Keratinocyte (primary cell): ENCODE results near the gene MSRB2. TPM values are rescaled to one million over a fixed set of nuclear protein-coding genes. Genes with fewer than 3 reads are reported as not detected.
"Not testable (repeated sequence)": the region's sequence is repeated elsewhere in the genome, so short reads cannot be mapped to it uniquely, and the experiment has no call there.

Experiments used
- DNase-seq: peaks from one replicate; pipeline ENCODE4 v3.0.0-alpha.2; 2011; ENCODE audit warnings: low read depth, missing footprints, low spot score
- FAIRE-seq: peaks from 2 replicates; lab custom pipeline; 2011; peaks lifted over from hg19 to GRCh38; lab: Jason Lieb, UNC
- H2AFZ ChIP-seq: 2 replicates; pipeline ENCODE4 v1.6.0; 2012; ENCODE audit warnings: low read length, control low read depth, inconsistent platforms; ENCODE audit not compliant: control insufficient read depth
- H3K27ac ChIP-seq: 2 replicates; pipeline ENCODE4 v1.5.1; 2011; ENCODE audit warnings: low read length; ENCODE audit not compliant: control insufficient read depth, insufficient read depth
- H3K27me3 ChIP-seq: 3 replicates; pipeline ENCODE4 v1.6.0; 2011; ENCODE audit warnings: low read length; ENCODE audit not compliant: control insufficient read depth, insufficient read depth; ENCODE audit errors: extremely low read depth
- H3K36me3 ChIP-seq, 2 experiments: 2 replicates in 1 of 2; 3 replicates in 1 of 2; pipeline ENCODE4 v1.5.1; 2011; ENCODE audit warnings: low read length in 2 of 2, mild to moderate bottlenecking in 1 of 2; ENCODE audit not compliant: control insufficient read depth in 2 of 2, insufficient read depth in 2 of 2; ENCODE audit errors: extremely low read depth in 1 of 2
- H3K4me1 ChIP-seq: 3 replicates; pipeline ENCODE4 v1.5.1; 2011; ENCODE audit warnings: low read length; ENCODE audit not compliant: control insufficient read depth, insufficient read depth; ENCODE audit errors: extremely low read depth
- H3K4me2 ChIP-seq: 3 replicates; pipeline ENCODE4 v1.6.0; 2011; ENCODE audit warnings: low read depth, low read length; ENCODE audit not compliant: control insufficient read depth, insufficient read depth; ENCODE audit errors: extremely low read depth
- H3K4me3 ChIP-seq, 3 experiments: fragments of 200-600 bp in 1 of 3; sonication (generic) in 1 of 3; 2 replicates in 2 of 3; 3 replicates in 1 of 3; pipeline ENCODE4 v1.5.1; 2011 to 2016; ENCODE audit warnings: low read length in 3 of 3, mild to moderate bottlenecking in 3 of 3, control low read depth in 2 of 3, inconsistent platforms in 1 of 3, low read depth in 1 of 3, mixed read lengths in 1 of 3, mixed run types in 1 of 3, moderate library complexity in 1 of 3; ENCODE audit not compliant: control insufficient read depth in 2 of 3, insufficient read depth in 2 of 3; ENCODE audit errors: extremely low read depth in 1 of 3
- H3K79me2 ChIP-seq: 2 replicates; pipeline ENCODE4 v1.6.0; 2012; ENCODE audit warnings: low read length; ENCODE audit not compliant: control insufficient read depth, insufficient read depth
- H3K9ac ChIP-seq: 3 replicates; pipeline ENCODE4 v1.6.0; 2011; ENCODE audit warnings: low read length; ENCODE audit not compliant: control insufficient read depth, insufficient read depth; ENCODE audit errors: extremely low read depth
- H3K9me1 ChIP-seq: 3 replicates; pipeline ENCODE4 v1.6.0; 2011; ENCODE audit warnings: low read length; ENCODE audit not compliant: control insufficient read depth, insufficient read depth; ENCODE audit errors: extremely low read depth
- H3K9me3 ChIP-seq: 2 replicates; pipeline ENCODE4 v1.5.1; 2012; ENCODE audit warnings: low read depth, low read length; ENCODE audit not compliant: control insufficient read depth
- H4K20me1 ChIP-seq: 3 replicates; pipeline ENCODE4 v1.6.0; 2011; ENCODE audit warnings: low read length; ENCODE audit not compliant: control insufficient read depth, insufficient read depth; ENCODE audit errors: extremely low read depth
- CTCF ChIP-seq, 3 experiments: IDR thresholded peaks in 1 of 3; conservative IDR thresholded peaks in 1 of 3; optimal IDR thresholded peaks in 1 of 3; 2 replicates in 2 of 3; 3 replicates in 1 of 3; pipeline versions ENCODE3 to v1.5.1; 2011; ENCODE audit warnings: low read length in 3 of 3, mild to moderate bottlenecking in 3 of 3, moderate library complexity in 2 of 3, control low read depth in 1 of 3, inconsistent platforms in 1 of 3; ENCODE audit not compliant: insufficient read depth in 2 of 3; ENCODE audit errors: extremely low read depth in 1 of 3
- EZH2 ChIP-seq: IDR thresholded peaks from one replicate; pipeline ENCODE4 v1.6.1; 2012; ENCODE audit warnings: inconsistent platforms, mild to moderate bottlenecking, low read length, moderate library complexity
- dilution Hi-C: fragments of 300-500 bp; cut with MboI; formaldehyde crosslinking; loops from one replicate; pipeline ENCODE4 v1.7.0; 2020; ENCODE audit warnings: low sequenced_read_pairs; ENCODE audit not compliant: extremely low pct_ligation_motif_present
- polyA plus RNA-seq, 5 experiments: library from polyadenylated mRNA; depleted of rRNA in 3 of 5; stranded (reverse) in 3 of 5; stranded (forward) in 1 of 5; unstranded in 1 of 5; fragments of >200 nt; gene quantifications; 1 replicate in 1 of 5; 2 replicates in 3 of 5; 3 replicates in 1 of 5; pipeline versions ENCODE4 v1.2.1 to v1.2.3, GENCODE V29; 2011 to 2012; ENCODE audit warnings: missing spikeins in 2 of 5, low read depth in 1 of 5, low replicate concordance in 1 of 5

The MSRB2 gene
- polyA plus RNA-seq, 1 donor (not counting 4 experiments of a cell fraction or from before 2014, with no cell fraction given): 27.6 TPM

GRCh38 chr10:23067939-23068775, 27.2 kb upstream of the MSRB2 start:
- Histone ChIP-seq H2AFZ (no peak overlapping the region), H3K4me2 (no peak overlapping the region), H3K9me1 (no peaks in the 10 kb centered on the region), H3K4me3 (no peak overlapping the region), H3K9ac (no peak overlapping the region), H3K27me3 (no peaks in the 10 kb centered on the region), H3K27ac (no peak overlapping the region), H3K79me2 (no peaks in the 10 kb centered on the region), H4K20me1 (no peaks in the 10 kb centered on the region), H3K9me3 (no peaks in the 10 kb centered on the region), H3K4me1 (peaks cover 9% of the 10 kb centered on the region), H3K36me3 (no peaks in the 10 kb centered on the region)
- peak; percentile 19 for DNase-seq
- TF ChIP-seq EZH2 (no peak), CTCF (optimal IDR thresholded peaks at IDR 0.05 in 1 of 3, IDR thresholded peaks at IDR 0.05 in 1 of 3, conservative IDR thresholded peaks at IDR 0.05 in 1 of 3; ENCODE audit: extremely low read depth in 1 of 3, insufficient read depth in 2 of 3, low read length in 3 of 3) (peak; percentile 67 to 84 (median 80))
- FAIRE-seq: peak; percentile 5
- dilution Hi-C loops: no loop called here

GRCh38 chr10:23069019-23069815, 26.2 kb upstream of the MSRB2 start:
- Histone ChIP-seq H3K9me1 (no peaks in the 10 kb centered on the region), H2AFZ (no peak overlapping the region), H4K20me1 (no peaks in the 10 kb centered on the region), H3K27ac (no peak overlapping the region), H3K4me2 (no peak overlapping the region), H3K9ac (no peak overlapping the region), H3K9me3 (no peaks in the 10 kb centered on the region), H3K4me1 (peaks cover 13% of the 10 kb centered on the region), H3K79me2 (no peaks in the 10 kb centered on the region), H3K27me3 (no peaks in the 10 kb centered on the region), H3K36me3 (no peaks in the 10 kb centered on the region), H3K4me3 (no peak overlapping the region)
- FAIRE-seq (no peak), DNase-seq (no peak)
- no peak for TF ChIP-seq CTCF (optimal IDR thresholded peaks at IDR 0.05 in 1 of 3, IDR thresholded peaks at IDR 0.05 in 1 of 3, conservative IDR thresholded peaks at IDR 0.05 in 1 of 3; ENCODE audit: extremely low read depth in 1 of 3, insufficient read depth in 2 of 3, low read length in 3 of 3)
- no peak for TF ChIP-seq EZH2
- dilution Hi-C loops: no loop called here

GRCh38 chr10:23070092-23070912, 25.1 kb upstream of the MSRB2 start:
- H3K9me3 ChIP-seq, H4K20me1 ChIP-seq, H3K79me2 ChIP-seq, H3K27ac ChIP-seq, H3K4me2 ChIP-seq, H3K9me1 ChIP-seq, dilution Hi-C loops, H3K9ac ChIP-seq, H3K4me3 ChIP-seq, DNase-seq, FAIRE-seq, H3K27me3 ChIP-seq, H2AFZ ChIP-seq, H3K36me3 ChIP-seq: not testable (repeated sequence)
- H3K4me1 ChIP-seq: peaks cover 12% of the 10 kb centered on the region
